ENCODE measurements around the gene RBM10. TPM values are rescaled to one million over a fixed set of nuclear protein-coding genes. Genes with fewer than 3 reads are reported as not detected.

RBM10 gene
- total RNA-seq, 1 experiment from 2014 or later = 56.9 TPM

DNA sequence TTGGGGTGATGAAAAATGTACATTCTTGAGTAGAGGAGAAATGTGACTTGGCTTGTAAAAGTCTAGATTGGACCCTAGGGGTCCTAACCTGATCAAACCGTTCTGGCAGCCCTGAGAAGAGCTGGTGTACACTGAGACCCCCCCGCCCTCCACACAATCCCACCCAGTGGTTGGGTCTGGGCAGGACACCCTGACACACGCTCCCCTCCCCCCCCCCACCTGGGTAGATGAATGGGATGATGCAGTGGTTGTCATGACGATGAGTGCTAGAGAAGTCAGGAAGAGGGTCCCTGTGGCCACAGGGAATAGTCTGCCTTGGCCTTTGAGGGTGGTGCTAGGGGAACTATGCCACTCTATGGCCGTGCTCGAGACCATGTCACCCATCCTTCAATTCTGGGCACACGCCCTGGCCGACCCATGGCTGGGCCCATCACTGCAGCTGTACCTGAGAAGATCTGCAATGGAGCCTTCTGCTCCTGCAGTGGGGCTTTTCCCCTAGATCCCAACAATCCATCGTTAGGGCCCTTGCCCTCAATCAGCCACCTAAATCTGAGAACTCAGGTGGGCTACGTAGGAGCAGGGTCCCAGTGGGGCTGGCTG lies 77.8 kb downstream of the RBM10 start:
- ChIA-PET POLR2A (no interaction called here), RAD21 (ENCODE audit: low non-redundant PET in 1 of 2, low total read pairs in 2 of 2, uncharacterized antibody in 2 of 2, unreplicated experiment in 2 of 2) (interaction anchor here in 1 of 2 experiments (0.7 kb wide), 1 partner anchor 271 kb away, joined by 4 read pairs; no protein-coding TSS in a partner anchor), CTCF (no interaction called here)
- ATAC-seq (no peak), DNase-seq (ENCODE audit: low read depth, low spot score) (no peak)
- Histone ChIP-seq H3K9me2 (ENCODE audit: insufficient read depth) (no peaks in the 10 kb centered on the region), H3K4me3 (replicated peaks in 1 of 2; ENCODE audit: low read depth in 1 of 2, low read length in 2 of 2) (no peak overlapping the region), H3K4me2 (ENCODE audit: low read length) (no peak overlapping the region), H3K36me3 (ENCODE audit: control insufficient read depth in 1 of 2, insufficient read depth in 2 of 2, low read length in 2 of 2) (peaks cover 12 to 23% of the 10 kb centered on the region in 2 experiments), H3K27me3 (ENCODE audit: insufficient read depth, low read length) (no peaks in the 10 kb centered on the region), H2AFZ (ENCODE audit: low read depth, low read length, poor library complexity, severe bottlenecking) (no peak overlapping the region), H3K4me1 (ENCODE audit: control insufficient read depth in 1 of 2, insufficient read depth in 2 of 2, low read length in 2 of 2) (peaks cover 0 to 12% of the 10 kb centered on the region in 2 experiments; a peak in 3 of 4 replicates), H3K9ac (ENCODE audit: low read length) (no peak overlapping the region), H3K79me2 (ENCODE audit: insufficient read depth, low read length) (peaks cover 49% of the 10 kb centered on the region), H4K20me1 (ENCODE audit: insufficient read depth) (no peaks in the 10 kb centered on the region), H3K27ac (ENCODE audit: low read depth, low read length) (no peak overlapping the region), H3K9me3 (ENCODE audit: control insufficient read depth in 1 of 2, insufficient read depth in 1 of 2, low read depth in 1 of 2, low read length in 2 of 2) (no peaks in the 10 kb centered on the region)
- intact Hi-C loops (cut with micrococcal nuclease) = no loop called here
- TF ChIP-seq, protein P1, sequence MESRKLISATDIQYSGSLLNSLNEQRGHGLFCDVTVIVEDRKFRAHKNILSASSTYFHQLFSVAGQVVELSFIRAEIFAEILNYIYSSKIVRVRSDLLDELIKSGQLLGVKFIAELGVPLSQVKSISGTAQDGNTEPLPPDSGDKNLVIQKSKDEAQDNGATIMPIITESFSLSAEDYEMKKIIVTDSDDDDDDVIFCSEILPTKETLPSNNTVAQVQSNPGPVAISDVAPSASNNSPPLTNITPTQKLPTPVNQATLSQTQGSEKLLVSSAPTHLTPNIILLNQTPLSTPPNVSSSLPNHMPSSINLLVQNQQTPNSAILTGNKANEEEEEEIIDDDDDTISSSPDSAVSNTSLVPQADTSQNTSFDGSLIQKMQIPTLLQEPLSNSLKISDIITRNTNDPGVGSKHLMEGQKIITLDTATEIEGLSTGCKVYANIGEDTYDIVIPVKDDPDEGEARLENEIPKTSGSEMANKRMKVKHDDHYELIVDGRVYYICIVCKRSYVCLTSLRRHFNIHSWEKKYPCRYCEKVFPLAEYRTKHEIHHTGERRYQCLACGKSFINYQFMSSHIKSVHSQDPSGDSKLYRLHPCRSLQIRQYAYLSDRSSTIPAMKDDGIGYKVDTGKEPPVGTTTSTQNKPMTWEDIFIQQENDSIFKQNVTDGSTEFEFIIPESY (IDR thresholded peaks at IDR 0.05; ENCODE audit: extremely low read depth, insufficient replicate concordance, low read length) = no peak
- TF ChIP-seq, protein P2, sequence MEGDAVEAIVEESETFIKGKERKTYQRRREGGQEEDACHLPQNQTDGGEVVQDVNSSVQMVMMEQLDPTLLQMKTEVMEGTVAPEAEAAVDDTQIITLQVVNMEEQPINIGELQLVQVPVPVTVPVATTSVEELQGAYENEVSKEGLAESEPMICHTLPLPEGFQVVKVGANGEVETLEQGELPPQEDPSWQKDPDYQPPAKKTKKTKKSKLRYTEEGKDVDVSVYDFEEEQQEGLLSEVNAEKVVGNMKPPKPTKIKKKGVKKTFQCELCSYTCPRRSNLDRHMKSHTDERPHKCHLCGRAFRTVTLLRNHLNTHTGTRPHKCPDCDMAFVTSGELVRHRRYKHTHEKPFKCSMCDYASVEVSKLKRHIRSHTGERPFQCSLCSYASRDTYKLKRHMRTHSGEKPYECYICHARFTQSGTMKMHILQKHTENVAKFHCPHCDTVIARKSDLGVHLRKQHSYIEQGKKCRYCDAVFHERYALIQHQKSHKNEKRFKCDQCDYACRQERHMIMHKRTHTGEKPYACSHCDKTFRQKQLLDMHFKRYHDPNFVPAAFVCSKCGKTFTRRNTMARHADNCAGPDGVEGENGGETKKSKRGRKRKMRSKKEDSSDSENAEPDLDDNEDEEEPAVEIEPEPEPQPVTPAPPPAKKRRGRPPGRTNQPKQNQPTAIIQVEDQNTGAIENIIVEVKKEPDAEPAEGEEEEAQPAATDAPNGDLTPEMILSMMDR (IDR thresholded peaks at IDR 0.05 in 2 of 3, conservative IDR thresholded peaks at IDR 0.05 in 1 of 3; ENCODE audit: borderline replicate concordance in 1 of 3, insufficient read depth in 1 of 3, low read depth in 2 of 3, low read length in 2 of 3) = 0 out of 6 replicates have a peak, but pooled peaks of 1 of the 3 experiments have one; percentile 9
- no peak for TF ChIP-seq EZH2phosphoT487 (IDR thresholded peaks at IDR 0.05; ENCODE audit: borderline replicate concordance)
- no TSS peak for BruUV-seq (replicated peaks)
